Fibroblast of lung (primary cell): Measurements from ENCODE around the gene PDE1A. TPM values are rescaled to one million over a fixed set of nuclear protein-coding genes. Genes with fewer than 3 reads are reported as not detected.

ENCODE experiments used
- DNase-seq, 2 donors: peaks; one replicate each; pipeline versions ENCODE4 v3.0.0 to v3.0.0-alpha.2; 2010; ENCODE audit warnings: low read depth in 2 of 2
- H2AFZ ChIP-seq: 2 replicates; pipeline ENCODE4 v1.5.1; 2012; ENCODE audit warnings: low read length, control low read depth, inconsistent platforms
- H3K27ac ChIP-seq: 2 replicates; pipeline ENCODE4 v1.5.1; 2011; ENCODE audit warnings: low read length, control low read depth; ENCODE audit not compliant: insufficient read depth
- H3K27me3 ChIP-seq: 2 replicates; pipeline ENCODE4 v1.5.1; 2011; ENCODE audit warnings: mild to moderate bottlenecking, low read length; ENCODE audit not compliant: control insufficient read depth, insufficient read depth
- H3K36me3 ChIP-seq: 2 replicates; pipeline ENCODE4 v1.5.1; 2011; ENCODE audit warnings: low read length; ENCODE audit not compliant: control insufficient read depth, insufficient read depth
- H3K4me1 ChIP-seq: 2 replicates; pipeline ENCODE4 v1.5.1; 2011; ENCODE audit warnings: low read length; ENCODE audit not compliant: control insufficient read depth, insufficient read depth; ENCODE audit errors: extremely low read depth
- H3K4me2 ChIP-seq: 2 replicates; pipeline ENCODE4 v1.5.1; 2011; ENCODE audit warnings: low read length, control low read depth; ENCODE audit not compliant: insufficient read depth; ENCODE audit errors: extremely low read depth
- H3K4me3 ChIP-seq, 4 experiments: fragments of 200-600 bp in 1 of 4; sonication (generic) in 1 of 4; replicated peaks in 1 of 4; 2 replicates each; pipeline ENCODE4 v1.5.1; 2011 to 2016; ENCODE audit warnings: low read length in 4 of 4, low read depth in 3 of 4, mild to moderate bottlenecking in 3 of 4, control low read depth in 2 of 4, inconsistent platforms in 1 of 4, mixed read lengths in 1 of 4; ENCODE audit not compliant: insufficient read depth in 1 of 4; ENCODE audit errors: control extremely low read depth in 1 of 4
- H3K79me2 ChIP-seq: 2 replicates; pipeline ENCODE4 v1.5.1; 2012; ENCODE audit warnings: mild to moderate bottlenecking, low read length, inconsistent platforms; ENCODE audit not compliant: control insufficient read depth, insufficient read depth
- H3K9ac ChIP-seq: 2 replicates; pipeline ENCODE4 v1.5.1; 2011; ENCODE audit warnings: mild to moderate bottlenecking, low read length, control low read depth; ENCODE audit not compliant: insufficient read depth
- H3K9me3 ChIP-seq: 2 replicates; pipeline ENCODE4 v1.5.1; 2012; ENCODE audit warnings: low read depth, low read length; ENCODE audit not compliant: control insufficient read depth, insufficient read depth
- H4K20me1 ChIP-seq: 2 replicates; pipeline ENCODE4 v1.5.1; 2011; ENCODE audit warnings: low read length; ENCODE audit not compliant: control insufficient read depth, insufficient read depth; ENCODE audit errors: extremely low read depth
- CTCF ChIP-seq, 2 donors: IDR thresholded peaks in 1 of 2; conservative IDR thresholded peaks in 1 of 2; 1 replicate in 1 of 2; 2 replicates in 1 of 2; pipeline ENCODE4 v1.5.1; 2011 to 2012; ENCODE audit warnings: low read length in 2 of 2, control low read depth in 1 of 2, inconsistent platforms in 1 of 2, low read depth in 1 of 2, mild to moderate bottlenecking in 1 of 2
- EZH2 ChIP-seq: IDR thresholded peaks from 2 replicates; pipeline ENCODE4 v1.5.1; 2012; ENCODE audit warnings: low read length, control low read depth, mild to moderate bottlenecking; ENCODE audit errors: missing control alignments
- polyA plus RNA-seq, 2 donors: library from polyadenylated mRNA; depleted of rRNA in 1 of 2; stranded (reverse) in 1 of 2; unstranded in 1 of 2; fragments of >200 nt; gene quantifications; 2 replicates each; pipeline ENCODE4 v1.2.1, GENCODE V29; 2011 to 2012; ENCODE audit warnings: missing spikeins in 1 of 2
- total RNA-seq: library from RNA; depleted of rRNA; stranded (reverse); fragments of >200 nt; gene quantifications from 2 replicates; pipeline ENCODE4 v1.2.1, GENCODE V29; 2014

PDE1A gene
- total and polyA plus RNA-seq, 2 donors (not counting 1 experiment from before 2014, with no cell fraction given): 4.0 to 7.1 TPM

DNA sequence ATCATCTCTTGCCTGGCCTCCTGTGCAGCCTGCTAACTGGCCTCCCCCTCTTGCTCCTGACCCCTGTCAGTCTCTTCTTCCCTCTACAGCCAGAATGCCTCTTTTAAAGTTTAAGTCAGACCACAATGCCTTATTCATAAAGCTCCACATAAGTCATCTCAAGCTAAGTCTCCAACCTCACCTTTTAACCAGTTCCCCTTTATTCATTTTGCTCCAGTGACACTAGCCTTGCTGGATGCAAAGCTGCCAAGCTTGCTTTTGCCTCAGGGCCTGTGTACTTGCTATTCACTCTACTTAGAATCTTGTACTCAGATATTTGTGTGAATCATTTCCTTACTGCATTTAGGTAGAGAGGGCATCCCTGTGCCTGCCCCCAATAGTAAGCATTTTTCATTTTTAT is 180.9 kb downstream of the PDE1A start:
- Histone ChIP-seq H3K79me2 (no peaks in the 10 kb centered on the region), H3K4me1 (no peaks in the 10 kb centered on the region), H3K27me3 (no peaks in the 10 kb centered on the region), H3K4me3 (no peak overlapping the region), H3K9me3 (no peaks in the 10 kb centered on the region), H3K36me3 (no peaks in the 10 kb centered on the region), H3K27ac (no peak overlapping the region), H3K9ac (no peak overlapping the region), H4K20me1 (no peaks in the 10 kb centered on the region), H2AFZ (no peak overlapping the region), H3K4me2 (no peak overlapping the region)
- DNase-seq: no peak
- no peak for TF ChIP-seq CTCF (conservative IDR thresholded peaks at IDR 0.05 in 1 of 2, IDR thresholded peaks at IDR 0.05 in 1 of 2; ENCODE audit: low read depth in 1 of 2, low read length in 2 of 2)
- no peak for TF ChIP-seq EZH2

- Histone ChIP-seq H3K79me2 (no peaks in the 10 kb centered on the region), H3K9me3 (no peaks in the 10 kb centered on the region), H3K36me3 (no peaks in the 10 kb centered on the region), H3K27ac (no peak overlapping the region), H4K20me1 (no peaks in the 10 kb centered on the region), H3K9ac (no peak overlapping the region), H3K4me3 (no peak overlapping the region), H3K4me1 (no peaks in the 10 kb centered on the region), H3K27me3 (no peaks in the 10 kb centered on the region), H2AFZ (no peak overlapping the region), H3K4me2 (no peak overlapping the region)
- no peak for DNase-seq
- TF ChIP-seq EZH2 (no peak), CTCF (conservative IDR thresholded peaks at IDR 0.05 in 1 of 2, IDR thresholded peaks at IDR 0.05 in 1 of 2; ENCODE audit: low read depth in 1 of 2, low read length in 2 of 2) (no peak)
Observed at GRCh38 chr2:182242609-182243008, 184.2 kb downstream of the PDE1A start.

GRCh38 chr2:182241936-182242335 is 184.9 kb downstream of the PDE1A start:
- H3K27ac ChIP-seq: no peak overlapping the region
- no peak for DNase-seq
- H3K36me3 ChIP-seq: no peaks in the 10 kb centered on the region
- H3K9me3 ChIP-seq: no peaks in the 10 kb centered on the region
- no peak for TF ChIP-seq EZH2
- no peak for TF ChIP-seq CTCF (conservative IDR thresholded peaks at IDR 0.05 in 1 of 2, IDR thresholded peaks at IDR 0.05 in 1 of 2; ENCODE audit: low read depth in 1 of 2, low read length in 2 of 2)
- H2AFZ ChIP-seq: no peak overlapping the region
- H3K4me1 ChIP-seq: no peaks in the 10 kb centered on the region
- no peaks in the 10 kb centered on the region for H3K79me2 ChIP-seq
- no peak overlapping the region for H3K4me2 ChIP-seq
- no peak overlapping the region for H3K4me3 ChIP-seq
- H4K20me1 ChIP-seq: no peaks in the 10 kb centered on the region
- no peaks in the 10 kb centered on the region for H3K27me3 ChIP-seq
- H3K9ac ChIP-seq: no peak overlapping the region
